Neural cell (in vitro differentiated cells): ENCODE measurements around the gene KCNK7.

Source experiments
- CTCF ChIP-seq: fragments of 450-650 bp; IDR thresholded peaks from 2 replicates; pipeline ENCODE4 v1.5.1; 2014; ENCODE audit warnings: antibody characterized with exemption, mild to moderate bottlenecking, moderate library complexity; ENCODE audit not compliant: poor library complexity, severe bottlenecking
- POLR2AphosphoS5 ChIP-seq: IDR thresholded peaks from 2 replicates; pipeline ENCODE4 v1.6.1; 2012
- RAD21 ChIP-seq: fragments of 450-650 bp; conservative IDR thresholded peaks from 2 replicates; pipeline ENCODE4 v1.6.1; 2014; ENCODE audit warnings: antibody characterized with exemption, mild to moderate bottlenecking, moderate library complexity

- TF ChIP-seq RAD21 = no peak
- no peak for TF ChIP-seq POLR2AphosphoS5
- no peak for TF ChIP-seq CTCF
These were observed 48.0 kb downstream of the KCNK7 start for GRCh38 chr11:65547446-65548125.
